HG03558 (cell line): ENCODE results near the gene JAKMIP2.

Experiments
- ATAC-seq: cut with Tn5 transposase; IDR thresholded peaks from one replicate; pipeline ENCODE4 v1.9.1; 2021; ENCODE audit warnings: moderate number of reproducible peaks; ENCODE audit not compliant: unreplicated experiment; ENCODE audit errors: extremely low read depth

JAKMIP2 gene

GRCh38 chr5:147791181-147791580 is 8.7 kb upstream of the JAKMIP2 start:
- ATAC-seq = no peak

DNA sequence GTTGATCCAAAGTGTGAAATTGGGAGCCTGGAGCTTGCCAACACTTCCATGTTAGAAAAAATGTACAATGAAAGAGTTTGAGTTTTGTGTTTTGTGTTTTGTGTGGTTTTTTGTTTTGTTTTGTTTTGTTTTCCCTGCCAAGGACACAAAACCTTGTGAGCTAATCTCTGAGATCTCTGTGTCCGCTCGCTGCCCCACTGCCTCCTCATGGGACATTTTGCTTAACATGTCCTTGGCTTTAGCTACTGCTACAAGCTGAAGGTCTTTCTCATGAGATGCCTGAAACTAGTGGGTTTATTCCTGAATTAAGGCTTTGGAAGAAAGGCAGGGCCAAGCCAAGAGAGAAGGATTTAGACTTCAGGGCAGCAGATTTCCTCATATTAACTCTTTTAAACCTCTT is 7.3 kb upstream of the JAKMIP2 start:
- no peak for ATAC-seq

- no peak for ATAC-seq
These were observed 5.5 kb upstream of the JAKMIP2 start for GRCh38 chr5:147788023-147788422.

GRCh38 chr5:147786142-147786541 is 3.6 kb upstream of the JAKMIP2 start:
- no peak for ATAC-seq

- no peak for ATAC-seq
These were observed 1.8 kb upstream of the JAKMIP2 start for GRCh38 chr5:147784146-147784987.

DNA sequence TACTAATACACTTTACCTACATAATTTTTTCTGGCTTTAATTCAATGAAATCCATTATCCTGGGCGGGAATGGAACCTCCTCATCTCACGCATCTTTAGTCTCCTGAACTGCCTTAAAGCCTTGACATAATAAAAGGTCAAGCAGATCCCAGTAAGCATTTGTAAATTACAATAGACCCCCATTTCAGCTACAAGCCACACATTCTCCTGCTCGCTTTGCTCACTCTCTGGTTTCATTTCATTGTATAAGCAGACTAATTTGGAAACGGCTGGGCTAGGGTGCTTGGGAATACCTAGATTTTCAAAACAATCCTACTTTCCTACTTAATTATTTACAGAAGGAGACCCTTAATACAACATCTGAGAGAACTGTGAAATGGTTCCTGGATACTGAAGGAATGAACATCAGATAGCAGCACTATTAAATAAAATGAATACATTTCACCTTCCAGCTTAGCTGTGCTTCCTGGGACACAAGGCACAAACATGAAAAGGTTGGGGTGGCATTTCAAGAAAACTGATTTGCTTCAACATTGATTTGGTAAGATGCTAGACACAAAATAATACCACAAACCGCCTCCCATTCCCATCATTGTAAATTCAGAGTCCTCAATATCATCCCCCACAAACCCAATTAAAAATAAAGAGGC is 1.5 kb downstream of the JAKMIP2 start:
- no peak for ATAC-seq

DNA sequence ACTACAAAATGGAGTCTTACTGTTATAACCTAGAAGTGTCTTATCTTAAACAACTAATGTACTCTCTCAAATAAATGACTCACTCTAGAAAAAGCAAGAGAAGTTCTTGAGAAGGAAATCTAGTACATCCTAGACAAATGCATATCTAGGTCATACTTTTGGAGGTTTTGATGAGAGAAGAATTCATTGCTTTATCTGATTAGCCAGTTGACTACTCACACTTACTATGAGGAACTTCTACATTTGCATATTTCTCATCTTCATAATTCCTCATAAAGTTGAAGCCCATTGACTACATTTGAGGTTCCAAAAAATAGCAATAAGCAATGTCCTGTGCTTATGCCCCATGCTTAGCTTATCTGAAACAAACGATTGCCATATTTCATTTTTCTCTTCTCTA is 2.8 kb downstream of the JAKMIP2 start:
- ATAC-seq = no peak

DNA sequence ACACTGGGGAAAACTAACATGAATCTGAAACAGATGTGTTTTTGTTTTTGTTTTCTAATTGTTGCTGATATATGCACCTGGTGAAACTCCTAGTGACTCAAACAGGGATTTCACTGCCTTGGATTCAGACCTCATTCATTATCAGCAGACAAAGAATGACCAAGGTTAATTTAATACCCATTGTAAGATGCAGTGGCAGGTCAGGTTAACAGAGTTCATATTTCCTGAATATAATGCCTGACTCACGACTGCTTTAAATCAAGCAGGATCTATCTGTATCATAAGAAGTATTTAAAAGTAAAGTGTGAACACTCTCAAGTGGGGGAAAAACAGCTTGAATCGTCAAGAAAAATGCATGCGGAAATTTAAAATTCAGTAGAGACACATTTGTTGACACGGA is 5.5 kb downstream of the JAKMIP2 start:
- ATAC-seq = no peak

- no peak for ATAC-seq
These were observed 8.9 kb downstream of the JAKMIP2 start for GRCh38 chr5:147773587-147773986.

GRCh38 chr5:147773139-147773538 is 9.4 kb downstream of the JAKMIP2 start:
- ATAC-seq = no peak

DNA sequence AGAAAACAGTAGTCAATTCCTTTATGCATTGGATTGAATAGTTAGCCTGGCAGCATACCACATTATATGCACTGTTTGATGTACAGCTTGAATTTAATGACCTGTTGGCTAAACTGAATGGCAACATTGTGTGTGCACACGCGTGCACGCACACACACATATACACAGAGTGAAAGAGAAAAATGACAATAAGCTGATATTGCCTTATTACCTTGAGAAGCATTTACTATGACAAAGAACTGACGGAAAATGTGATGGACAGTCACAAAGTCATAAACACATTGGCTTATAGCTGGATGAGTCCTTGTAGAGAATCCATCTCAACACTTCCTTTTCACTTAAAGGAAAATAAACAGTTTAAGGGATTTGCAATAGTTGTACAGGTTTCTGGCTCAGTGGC is 15.5 kb downstream of the JAKMIP2 start:
- no peak for ATAC-seq

DNA sequence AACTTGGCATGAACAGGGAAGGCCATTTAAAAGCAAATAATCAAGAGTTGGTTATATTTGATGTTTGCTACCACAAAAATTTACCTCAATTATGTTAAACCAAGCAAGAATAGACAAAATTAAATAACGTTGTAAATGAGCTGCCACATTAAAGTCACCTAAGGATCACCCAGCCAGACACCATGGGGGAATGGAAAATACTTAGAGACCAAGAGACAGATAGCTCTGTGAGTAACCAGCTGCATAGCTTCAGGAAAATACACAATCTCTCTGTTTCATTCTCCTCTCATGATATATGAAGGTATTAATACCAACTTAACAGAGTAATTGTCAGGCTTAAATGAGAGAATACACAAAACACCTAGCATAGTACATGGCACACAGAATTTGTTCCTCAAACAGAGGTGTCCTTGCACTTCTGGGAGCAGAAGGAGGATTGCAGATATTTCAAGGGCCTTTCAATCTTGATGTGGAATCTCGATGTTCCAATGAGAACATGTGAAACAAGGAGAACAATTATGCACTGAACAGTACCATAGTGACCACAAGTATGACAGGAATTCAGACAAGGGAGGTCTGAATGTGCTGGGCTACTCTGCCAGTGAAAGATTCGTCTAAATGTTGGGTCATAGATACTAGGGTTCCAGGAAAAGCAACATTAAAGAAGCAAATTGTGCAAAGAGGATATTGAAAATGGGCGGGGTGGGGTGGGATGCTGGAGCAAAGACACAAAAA is 18.6 kb downstream of the JAKMIP2 start:
- ATAC-seq = no peak

- no peak for ATAC-seq
These were observed 22.2 kb downstream of the JAKMIP2 start for GRCh38 chr5:147760086-147760875.

- no peak for ATAC-seq
These were observed 23.1 kb downstream of the JAKMIP2 start for GRCh38 chr5:147759441-147759840.

DNA sequence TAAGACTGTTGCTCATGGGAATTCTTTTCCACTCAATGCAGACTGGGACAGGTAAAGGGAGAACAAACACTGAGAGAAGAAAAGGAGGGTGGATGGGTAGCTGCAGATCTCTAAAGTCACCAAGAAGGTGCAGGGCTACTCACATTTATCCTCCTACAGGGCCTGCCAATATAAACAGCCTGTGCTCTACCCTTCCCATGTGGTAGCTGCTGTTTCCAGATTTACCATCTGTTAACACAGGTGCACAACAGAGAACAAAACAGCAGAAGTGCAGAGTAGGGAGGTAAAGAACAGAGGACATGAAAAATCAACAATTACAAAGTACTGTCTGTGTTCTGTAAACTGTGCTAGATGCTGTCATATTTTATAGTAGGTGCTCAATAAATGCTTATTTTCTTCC is 26.0 kb downstream of the JAKMIP2 start:
- no peak for ATAC-seq

- no peak for ATAC-seq
These were observed 28.0 kb downstream of the JAKMIP2 start for GRCh38 chr5:147754372-147755122.

DNA sequence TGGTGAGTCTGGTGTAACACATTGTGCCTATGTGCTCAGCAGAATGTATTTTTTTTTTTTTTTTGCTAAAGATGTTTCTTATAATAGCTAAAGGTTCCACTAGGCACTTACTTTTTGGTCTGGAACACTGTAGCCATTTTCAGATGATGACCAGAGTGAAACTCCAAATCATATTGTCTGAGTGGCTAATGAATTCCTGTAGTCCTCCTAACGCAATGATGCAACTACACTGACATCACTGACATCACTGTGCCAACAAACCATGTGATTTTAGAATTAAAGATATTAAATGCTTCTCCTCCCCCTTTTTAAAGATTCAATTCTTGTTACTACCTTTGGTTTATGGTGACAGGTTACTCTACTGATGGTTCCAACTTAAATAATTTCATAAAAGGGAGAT is 28.8 kb downstream of the JAKMIP2 start:
- ATAC-seq = no peak

DNA sequence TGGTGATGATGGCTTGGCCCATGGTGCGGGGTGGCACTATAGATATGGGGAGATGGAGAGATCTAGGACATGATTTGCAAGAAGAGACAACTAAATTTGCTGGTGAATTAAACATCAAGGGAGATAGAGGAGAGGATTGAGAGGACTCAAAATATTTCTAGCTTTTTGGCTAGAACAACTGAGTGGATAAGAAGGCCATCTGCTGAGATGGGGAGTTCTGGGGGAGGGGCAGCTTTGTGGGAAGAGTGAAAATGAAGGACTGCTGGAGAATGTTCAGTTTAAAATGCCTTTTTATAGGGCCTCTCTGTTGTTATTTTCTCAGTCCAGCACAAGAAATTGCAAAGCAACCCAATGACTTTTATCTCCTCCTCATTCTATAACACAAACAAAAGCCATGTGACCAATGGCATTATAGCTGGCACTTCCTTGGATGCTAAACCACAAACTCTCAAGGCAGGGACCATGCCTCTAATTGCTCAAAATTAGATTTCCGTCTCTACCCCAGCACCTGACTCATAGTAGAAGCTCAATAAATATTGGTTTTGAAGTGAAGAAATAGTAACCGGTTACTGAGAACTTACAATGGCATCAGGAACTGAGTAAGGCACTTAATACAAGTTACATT is 29.8 kb downstream of the JAKMIP2 start:
- no peak for ATAC-seq

DNA sequence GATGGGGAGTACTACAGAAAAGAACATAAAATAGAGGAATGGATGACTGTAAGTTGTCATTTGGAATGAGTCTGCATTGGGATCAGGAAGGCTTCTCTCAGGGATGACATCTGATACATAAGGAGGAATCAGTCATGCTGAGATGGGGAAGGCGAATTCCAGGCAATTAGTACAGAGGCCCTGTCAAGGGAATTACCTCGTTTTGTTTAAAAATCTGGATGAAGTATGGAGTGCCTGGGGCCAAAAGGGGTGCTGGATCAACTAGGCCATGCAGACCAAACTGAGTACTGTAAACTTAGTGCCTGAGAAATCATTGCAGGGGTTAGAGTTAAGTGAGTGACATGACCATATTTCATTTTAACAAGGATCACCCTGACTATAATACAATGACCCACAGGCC is 30.5 kb downstream of the JAKMIP2 start:
- ATAC-seq = no peak
